ENCODE results near the gene LMO1.

LMO1 gene

DNA sequence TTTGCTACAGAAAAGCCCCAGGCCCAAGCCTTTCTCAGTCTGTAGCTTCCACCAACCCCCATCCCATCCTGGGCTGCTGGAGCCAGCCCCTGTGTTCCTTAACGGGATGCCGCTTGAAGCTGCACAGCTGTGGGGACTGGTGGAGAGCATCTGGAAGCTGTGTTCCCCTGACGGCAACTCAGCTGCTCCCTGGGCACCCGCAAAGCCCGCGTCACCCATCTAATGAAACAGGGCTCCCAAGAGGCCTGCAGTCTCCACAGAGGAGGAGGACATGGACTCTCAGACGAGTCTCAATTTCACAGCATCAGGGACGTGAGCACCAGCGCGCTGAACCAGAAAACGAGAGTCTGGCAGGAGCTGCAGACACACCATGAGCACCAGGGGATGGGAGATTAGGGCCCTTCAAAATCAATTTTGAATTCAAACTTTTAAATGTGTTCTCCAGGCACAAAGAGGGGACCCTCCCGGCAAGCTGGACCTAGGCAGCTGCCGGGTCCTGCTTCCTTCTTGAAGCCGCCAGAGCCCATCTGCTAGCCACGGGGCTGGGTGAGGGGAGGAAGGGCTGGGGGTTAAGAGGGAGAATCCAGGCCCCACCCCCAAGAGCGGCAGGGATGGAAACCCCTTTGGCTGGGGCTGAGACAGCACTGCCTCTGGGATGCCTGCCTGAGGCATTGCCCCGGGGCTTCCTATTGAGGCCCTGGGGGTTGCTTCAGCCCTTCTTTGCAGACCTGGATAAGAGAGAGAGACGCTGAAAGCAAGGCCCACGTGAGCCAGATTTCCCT lies 21.0 kb downstream of the LMO1 start:
- DNase-seq = peak; percentile 71

DNA sequence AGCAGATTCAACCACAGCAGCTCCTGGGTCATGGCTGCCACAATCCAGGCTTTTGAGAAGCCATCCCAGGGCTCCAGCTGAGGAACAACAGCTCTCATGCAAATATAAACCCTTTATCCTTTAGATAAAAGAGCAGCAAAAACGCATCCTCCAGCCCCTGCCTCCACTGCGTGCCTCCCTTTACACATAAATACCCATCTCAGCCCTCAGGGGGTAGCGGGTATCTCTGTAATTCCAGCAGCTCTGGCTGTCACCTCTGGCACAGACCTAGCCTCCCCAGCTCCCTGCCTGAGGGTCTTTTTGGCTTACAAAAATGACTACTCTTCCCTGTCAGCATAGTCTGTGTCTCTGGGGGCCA lies 21.6 kb downstream of the LMO1 start:
- no peak for DNase-seq

DNA sequence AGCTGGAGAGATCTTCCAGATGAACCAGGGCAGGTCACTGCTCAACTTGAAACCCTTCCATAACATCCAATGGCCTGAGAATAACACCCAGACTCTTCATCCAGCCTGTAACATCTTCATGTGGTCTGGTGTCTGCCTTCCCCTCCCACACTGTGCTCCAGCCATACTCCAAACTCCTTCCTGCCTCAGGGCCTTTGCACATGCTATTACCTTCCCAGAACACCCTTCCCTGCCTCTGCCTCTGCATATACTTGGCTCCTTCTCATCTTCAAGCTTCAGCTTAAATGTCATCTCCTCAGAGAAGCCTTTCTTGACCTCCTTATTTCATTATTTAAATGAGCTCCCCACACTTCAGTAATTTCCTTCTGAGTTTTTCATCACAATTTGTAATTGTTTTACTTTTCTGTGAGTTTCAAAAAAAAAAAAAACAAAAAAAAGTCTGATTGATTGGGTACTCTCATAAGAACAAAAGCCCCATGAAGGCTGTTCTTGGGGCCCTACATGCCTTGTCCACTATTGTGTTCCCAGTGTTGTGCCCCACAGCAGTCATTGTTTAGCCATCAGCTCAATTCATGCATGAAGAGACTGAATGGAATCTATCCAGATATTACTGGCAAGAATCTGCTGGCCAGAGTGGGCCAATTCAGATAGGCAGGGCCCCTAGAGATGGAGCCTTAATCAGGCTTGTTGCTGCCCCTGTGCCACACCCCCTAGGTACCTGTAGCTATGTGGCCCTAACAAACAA lies 22.1 kb downstream of the LMO1 start:
- DNase-seq = no peak

DNA sequence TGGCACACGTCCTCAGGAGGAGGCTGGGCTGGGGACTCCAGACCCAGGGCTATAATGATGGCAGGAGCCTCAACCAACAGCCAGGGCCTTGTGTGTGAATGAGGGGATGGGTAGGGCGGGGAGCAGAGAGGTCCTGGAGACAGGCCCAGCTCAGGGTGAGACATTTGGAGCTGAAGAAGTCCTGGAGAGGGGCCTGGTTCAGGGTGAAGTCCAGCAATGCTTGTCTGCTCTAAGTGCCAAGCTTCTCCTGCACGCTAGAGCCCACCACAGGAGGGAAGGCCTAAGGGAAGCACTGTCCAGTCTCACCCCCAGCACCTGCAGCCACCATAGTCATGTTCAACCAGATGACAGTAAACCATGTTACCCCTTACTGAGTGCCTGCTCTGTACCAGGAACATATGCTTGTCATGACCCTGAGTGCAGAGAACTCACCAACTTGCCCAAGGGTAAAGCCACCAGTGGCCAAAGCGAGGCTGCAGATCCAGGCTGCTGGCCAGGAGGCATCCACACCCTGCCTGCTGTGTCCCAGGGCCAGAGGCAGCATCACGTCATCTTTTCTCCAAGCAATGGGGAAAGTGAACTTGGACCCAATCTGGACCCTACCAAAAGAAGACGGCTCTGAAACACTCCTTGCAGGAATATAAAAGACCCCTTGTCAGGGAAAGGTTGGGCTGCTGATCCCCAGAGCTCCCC lies 24.0 kb downstream of the LMO1 start:
- DNase-seq = no peak

DNA sequence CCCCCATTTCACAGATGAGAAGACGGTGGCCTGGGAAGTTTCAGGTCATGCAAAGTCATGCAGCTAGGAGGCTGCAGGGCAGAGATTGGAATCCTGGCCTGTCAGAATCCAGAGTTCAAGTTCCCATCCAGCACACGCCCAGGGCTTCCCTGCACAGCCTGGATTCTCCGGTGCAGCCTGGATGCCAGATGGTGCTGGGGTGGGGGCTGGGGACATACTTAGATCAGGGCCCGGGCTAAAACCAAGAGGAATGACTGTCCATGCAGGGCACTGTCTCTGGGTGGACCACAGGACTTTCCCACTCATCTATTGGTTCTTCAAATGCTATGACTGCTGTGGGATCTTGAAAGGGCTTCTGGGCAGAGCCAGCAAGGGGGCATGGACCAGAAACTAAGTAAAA lies 24.6 kb downstream of the LMO1 start:
- no peak for DNase-seq

DNA sequence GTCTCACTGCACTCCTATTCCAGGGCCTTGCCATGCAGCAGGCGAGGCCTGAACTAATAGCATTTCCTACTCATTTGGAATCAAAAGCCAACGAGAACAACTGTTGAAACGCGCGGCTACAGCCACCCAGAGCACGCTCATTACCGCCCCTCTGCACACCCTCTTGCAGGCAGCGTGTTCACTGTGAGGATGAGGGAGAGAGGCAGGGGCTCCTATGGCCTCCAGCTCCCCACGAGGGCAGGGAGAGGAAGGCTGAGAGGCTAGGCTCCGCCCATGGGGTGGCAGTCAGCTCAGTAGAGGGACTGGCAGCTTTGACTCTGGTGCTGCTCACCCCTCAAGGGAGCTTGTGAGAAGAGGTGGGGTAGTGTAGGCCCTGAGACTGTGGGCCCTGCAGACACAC lies 26.2 kb downstream of the LMO1 start:
- DNase-seq = no peak

DNA sequence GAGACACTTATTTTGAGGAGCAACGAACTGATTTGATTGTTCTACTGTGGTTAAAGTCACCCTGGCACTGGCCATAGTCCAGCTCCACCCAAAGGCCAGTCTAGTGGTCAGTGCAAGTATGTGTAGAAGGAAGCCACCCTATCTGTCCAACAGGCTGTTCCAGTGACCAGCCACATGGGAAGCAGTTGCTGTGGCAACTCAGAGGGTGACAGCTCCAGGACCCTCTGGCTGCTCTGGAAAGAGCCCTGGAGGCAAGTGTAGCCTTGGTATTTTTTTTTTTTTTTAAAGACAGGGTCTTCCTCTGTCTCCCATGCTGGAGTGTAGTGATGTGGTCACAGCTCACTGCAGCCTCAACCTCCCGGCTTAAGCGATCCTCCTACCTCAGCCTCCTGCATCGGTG lies 27.8 kb downstream of the LMO1 start:
- DNase-seq = no peak

DNA sequence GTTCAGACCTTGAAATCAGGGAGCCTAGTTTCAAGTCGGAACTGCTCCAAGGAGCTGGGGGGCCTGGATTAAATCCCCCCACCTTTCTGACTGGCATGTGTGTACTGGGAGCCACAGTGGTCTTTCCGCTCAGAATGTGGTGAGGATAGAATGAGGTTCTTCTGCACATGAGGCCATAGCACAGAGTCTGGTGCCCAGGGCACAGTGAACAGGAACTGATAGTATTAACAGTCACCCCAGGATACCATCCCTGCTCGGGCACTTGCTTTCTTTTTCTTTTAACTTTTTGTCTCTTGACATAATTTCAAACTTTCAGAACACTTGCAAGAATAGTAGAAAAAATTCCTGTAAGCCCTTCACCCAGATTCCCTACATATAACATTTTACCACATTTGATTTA lies 28.8 kb downstream of the LMO1 start:
- no peak for DNase-seq

DNA sequence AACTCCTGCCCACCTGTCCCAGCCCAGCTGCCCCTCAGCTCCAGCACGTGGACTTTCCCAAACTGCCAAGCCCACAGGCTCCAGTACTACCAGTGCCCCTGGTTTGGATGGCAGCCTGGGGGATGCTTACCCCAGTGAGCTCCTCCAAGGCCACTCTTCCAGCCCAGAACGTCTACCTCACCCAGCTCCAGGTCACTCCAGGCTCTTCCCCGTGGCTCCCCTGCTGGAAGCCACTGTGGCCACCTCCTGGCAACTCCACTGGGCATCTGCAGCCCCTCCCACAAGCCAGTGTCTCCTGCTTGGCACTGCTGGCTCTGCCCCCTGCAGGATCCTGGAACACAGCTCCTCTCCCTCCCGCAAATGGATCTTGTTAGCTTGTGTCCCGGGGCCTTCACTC lies 29.3 kb downstream of the LMO1 start:
- DNase-seq = no peak

DNA sequence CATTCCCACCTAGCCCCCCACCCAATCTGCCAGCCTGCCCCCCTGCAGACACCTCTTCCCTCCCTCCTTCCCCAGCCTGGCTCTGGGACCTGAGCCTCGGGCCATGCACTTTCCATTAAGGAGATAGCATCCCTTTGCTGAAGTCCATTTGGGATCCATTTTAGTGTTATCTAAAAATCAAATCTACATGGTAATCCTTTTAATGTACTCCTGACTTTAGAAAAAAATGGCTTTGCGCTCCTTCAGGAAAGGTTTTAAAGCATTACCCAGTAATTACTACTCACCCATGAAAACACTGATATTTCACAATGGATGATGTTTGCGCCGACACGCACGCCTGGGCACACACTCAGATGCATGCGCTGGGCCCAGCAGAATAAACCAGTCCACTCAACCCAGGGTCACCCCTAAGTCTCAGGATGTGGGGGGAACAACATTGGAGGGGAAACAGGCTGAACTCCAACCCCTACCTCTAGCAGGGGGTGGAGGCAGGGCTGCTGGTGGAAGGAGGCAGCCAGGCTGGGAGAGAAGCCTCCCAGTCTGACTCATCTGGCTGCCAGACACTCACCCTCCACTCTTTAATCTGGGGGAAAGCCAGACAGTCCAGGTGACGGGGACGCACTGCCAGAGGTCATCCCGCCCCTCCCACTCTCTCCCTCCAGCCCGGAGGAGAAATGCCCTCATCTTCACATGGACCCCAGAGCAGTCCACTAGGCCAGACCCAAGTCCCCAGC lies 29.8 kb downstream of the LMO1 start:
- no peak for DNase-seq

DNA sequence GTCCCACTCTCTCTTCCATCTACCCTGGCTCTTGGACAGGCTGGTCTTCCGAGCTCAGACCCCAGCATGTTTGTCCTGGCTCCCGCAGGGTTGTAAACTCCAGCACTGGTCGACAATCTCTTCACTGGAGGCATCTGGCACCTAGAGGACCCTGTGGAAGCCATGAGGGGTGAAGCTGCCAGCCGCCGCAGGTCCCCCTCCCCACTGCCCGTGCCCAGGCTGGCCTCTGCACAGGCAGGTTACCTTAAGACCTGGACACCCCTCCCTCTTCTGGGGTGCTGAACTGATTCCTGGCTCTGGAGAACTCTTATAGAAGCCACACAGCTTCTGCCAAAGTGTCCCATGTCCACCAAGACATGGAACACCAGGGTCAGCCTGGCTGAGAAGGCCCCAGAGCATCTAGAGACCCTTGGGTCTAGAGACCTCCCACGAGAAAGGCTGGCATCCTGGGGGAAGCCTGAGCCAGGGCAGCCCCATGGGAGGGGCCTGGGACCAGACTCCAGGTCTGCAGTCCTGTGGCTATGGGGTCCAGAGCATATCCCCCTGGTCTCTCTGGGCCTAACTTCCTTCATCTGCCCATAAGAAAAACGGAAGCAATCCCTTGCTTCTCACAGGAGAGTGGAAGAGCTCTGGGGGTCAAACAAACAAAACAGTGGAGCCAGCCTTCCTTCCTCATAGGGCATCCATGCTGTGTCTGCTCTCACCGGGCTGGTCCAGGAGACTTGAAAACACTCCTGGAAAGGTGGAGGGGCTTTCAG lies 30.6 kb downstream of the LMO1 start:
- DNase-seq = no peak

DNA sequence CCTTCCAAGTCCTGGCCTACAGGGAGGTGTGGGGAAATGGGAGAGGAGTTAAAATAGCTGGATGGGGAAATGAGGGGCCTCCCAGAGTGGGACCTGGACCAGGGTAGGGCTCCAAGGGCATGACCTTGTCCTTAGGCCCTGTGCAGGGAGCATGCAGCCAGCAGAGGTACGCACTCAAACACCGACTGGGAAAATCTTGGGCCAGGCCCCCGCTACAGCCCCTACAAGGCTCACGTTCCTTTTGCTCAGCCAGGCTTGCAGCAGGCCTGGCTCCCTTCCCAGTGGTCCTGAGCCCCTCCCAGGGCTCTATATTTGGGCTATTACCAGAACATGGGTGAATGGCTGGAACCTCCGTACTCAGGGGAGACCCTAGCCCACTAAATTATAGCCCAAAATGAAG lies 31.3 kb downstream of the LMO1 start:
- no peak for DNase-seq

DNA sequence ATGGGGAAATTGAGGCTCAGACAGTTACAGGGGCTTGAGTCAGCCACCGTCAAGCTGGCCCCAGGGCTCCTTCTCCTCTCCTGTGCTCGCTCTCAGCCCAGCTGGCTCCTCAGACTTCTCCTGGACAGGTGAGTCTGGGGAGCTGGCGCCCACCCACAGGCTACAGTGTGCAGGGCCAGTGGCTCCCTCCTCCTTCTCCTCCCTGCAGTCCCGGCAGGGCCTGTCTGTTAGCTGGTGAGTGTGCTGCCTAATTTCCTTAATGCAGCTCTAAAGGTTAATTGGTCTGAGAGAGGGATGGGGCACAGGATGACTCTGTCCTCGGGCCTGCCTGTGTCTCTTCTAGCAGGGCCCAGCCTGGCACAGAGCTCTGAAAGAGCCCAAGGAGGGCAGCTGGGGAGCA lies 31.7 kb downstream of the LMO1 start:
- no peak for DNase-seq

DNA sequence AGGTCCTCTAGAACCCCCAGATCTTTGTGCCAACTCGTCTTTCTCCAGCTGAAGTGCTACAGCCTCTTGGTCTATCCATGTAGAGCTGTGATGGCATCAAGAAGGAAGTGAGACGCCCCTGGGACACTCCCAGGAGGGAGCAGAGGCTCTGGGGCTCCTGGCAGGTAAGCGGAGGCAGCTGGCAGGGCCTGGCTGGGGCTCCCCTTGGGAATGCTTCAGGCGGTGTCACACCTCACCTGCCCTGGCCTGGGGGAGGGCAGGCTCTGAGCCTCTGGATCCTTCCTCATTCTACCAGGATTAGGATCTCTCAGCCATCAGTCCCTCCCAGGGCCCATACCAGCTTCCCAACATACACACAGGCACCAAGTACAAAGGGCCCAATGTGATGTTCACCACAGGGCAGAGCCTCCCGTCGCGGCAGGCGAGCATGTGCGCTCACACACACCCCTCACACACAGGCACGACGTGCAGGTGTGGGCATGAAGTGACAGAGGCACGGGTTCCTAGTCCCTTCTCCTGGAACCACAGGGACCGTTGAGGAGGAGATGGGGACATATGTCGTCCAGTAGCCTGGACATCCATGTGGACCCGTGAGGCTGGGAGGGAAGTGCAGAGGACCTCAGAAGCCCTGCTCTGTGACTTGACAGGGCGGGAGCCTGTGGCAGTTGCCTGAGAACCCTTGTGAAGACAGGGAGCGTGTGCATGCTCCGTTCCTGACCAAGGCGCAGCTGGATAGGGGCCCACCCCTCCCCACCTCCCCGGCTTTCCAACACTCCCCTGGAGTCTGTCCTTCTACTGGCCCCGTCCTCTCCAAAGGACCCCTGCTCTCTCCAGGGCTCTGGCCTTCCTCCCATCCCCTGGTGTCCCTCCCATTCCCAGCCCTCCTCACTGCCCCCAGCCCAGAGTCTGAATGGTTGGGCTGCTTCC lies 32.5 kb downstream of the LMO1 start:
- no peak for DNase-seq

DNA sequence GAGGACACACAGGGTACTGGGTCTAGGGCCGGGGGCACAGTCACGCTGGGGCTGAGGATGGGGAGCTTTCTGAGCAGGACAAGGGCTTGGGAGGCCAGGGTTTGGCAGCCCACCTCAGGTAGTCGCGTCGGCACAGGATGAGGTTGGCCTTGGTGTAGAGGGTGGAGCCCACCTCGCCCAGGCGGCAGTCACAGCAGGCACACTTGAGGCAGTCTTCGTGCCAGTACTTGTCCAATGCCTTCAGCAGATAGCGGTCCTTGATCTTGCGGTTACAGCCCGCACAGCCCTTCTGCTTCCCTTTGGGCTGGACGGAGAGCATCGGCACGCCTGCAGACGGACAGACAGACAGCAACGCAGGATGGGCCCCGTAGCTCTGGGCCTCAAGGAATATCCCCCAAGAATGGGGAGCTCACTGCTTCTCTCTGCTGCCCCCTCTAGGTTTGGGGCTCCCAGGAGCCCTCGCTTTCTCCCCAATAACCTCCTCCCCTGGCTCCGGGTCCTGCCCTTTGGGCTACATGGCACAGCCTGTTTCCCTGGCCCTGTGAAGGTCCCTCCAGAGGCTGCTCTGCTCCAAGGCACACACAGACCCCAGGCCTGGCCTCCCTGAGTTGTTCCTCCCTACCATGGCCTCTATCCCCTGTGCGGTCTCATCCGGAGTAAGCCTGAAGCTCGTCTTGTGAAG lies 33.4 kb downstream of the LMO1 start:
- DNase-seq = no peak

DNA sequence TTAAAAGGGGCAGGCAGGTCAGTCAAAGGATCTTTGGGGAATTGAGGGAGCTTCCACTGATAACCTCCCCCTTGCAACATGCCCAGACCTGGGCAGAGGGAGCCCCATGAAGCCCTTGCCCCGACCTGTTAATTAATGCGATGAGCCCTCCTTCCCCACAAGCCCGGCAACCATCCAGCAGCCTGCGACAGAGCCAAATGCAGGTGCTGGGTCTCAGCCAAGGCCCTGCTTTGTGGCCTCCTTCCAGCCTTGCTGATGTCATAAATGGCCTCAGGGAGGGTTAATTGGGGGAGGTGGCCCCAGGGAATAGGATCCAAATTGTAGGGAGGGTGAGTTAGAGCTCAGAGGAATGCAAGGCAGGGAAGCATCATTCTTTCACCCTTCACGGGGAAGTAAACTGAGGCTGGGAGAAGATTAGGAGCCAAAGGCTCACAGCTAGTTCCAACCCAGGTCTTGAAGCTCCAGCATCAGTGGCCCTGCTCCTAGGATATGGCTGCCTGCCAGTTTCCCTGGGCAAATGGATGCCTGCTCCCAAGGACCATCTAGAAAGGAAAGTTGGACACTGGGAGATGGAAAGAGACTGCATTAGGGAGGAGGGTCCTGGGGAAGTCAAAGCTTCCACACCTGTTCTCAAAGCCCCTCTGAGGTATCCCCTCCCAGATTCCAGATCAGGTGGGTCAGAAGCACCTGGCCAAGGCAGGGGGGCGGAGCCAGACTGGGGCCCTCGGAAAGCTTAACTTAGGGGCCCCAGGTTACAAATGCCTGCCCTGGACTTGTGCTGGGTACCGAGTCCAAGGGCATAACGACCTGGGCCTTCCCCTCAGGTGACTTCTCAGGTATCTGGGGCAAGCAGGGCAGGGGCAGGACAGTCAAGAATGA lies 34.1 kb downstream of the LMO1 start:
- peak; percentile 79 for DNase-seq

DNA sequence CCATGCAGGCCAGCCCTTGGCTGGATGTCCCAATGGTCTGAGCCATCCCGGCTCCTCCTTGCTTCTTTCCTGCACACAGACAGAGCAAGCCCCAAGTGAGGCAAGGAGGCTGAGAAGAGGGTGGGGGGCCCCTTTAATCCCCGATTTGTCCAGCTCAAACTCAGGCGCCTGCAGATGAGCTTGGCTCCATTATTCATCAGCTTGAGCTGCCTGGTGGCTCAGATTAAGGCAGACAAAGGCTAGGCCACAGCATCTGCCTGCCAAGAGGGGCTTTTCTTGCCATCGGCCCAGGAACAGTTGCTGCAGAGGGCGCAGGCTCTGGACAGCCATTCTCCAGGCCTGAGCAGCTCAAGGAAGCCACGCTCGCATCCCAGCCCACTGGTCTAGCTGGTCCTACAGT lies 35.4 kb downstream of the LMO1 start:
- DNase-seq = no peak

DNA sequence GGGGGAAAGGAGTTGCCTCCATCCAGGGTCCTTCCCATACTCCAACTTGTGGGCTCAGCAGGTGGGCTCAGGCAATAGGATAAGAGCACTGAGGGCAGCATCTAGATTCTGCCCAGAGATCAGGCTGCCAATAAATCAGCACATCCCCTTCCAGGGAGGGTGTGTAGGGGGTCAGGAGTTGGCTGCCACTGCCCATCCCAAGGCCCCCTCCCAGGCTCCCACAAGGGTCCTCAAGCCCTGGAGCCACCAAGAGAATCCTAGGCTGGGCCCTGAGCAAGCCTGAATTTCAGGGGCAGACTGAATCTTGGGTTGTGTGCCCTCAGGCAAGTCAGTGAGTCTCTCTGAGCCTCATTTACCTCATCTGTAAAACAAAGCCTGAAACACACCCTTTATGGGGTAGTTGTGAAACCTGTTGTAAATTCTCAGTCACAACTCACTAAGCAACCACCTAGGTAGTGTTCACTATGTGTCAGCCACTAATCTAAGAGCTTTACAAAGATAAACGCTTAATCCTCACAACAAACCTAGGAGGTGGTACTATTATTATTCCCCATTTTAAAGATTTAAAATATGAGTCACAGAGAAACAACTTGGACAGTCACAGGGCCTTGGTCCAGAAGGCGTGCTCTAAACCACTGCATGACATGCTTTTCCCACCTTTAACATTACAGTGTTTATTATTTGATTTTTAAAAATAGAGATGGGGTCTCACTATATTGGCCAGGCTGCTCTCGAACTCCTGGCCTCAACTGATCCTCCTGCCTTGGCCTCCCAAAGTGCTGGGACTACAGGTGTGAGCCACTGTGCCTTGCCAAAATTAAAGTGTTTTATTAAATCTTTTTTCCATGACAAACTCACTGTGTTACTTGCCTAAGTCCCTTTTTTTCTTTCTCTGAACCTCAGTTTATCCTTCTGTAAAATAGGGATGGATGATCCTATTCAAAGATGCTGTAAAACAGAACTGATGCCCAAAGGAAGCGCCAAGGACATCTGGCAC lies 36.2 kb downstream of the LMO1 start:
- no peak for DNase-seq

Data from NCI-H1694 treated with DMSO at 0.1 percent for 48 hours (cell line).